SK-N-SH treated with all-trans-retinoic acid at 6 μM for 48 hours (cell line): ENCODE results near the gene RTN4RL1.

ENCODE experiments used
- BACH2 ChIP-seq: fragments of 250-450 bp; sonication (Bioruptor Pico); IDR thresholded peaks from 2 replicates; pipeline ENCODE4 v1.9.0; 2021; ENCODE audit warnings: mild to moderate bottlenecking, borderline replicate concordance
- CSDC2 ChIP-seq: fragments of 250-450 bp; sonication (Bioruptor Pico); IDR thresholded peaks from 2 replicates; pipeline ENCODE4 v1.5.0; 2020; ENCODE audit warnings: mild to moderate bottlenecking, moderate library complexity
- GLIS3 ChIP-seq: fragments of 250-450 bp; sonication (Bioruptor Pico); IDR thresholded peaks from 2 replicates; pipeline ENCODE4 v1.5.0; 2020; ENCODE audit warnings: mild to moderate bottlenecking, moderate library complexity
- OSR1 ChIP-seq: fragments of 250-450 bp; sonication (Bioruptor Pico); IDR thresholded peaks from 2 replicates; pipeline ENCODE4 v1.8.0; 2022; ENCODE audit warnings: moderate library complexity, mild to moderate bottlenecking, inconsistent platforms
- POU6F1 ChIP-seq: fragments of 250-450 bp; sonication (Bioruptor Pico); IDR thresholded peaks from 2 replicates; pipeline ENCODE4 v1.8.0; 2021; ENCODE audit warnings: low read depth, mild to moderate bottlenecking, moderate library complexity, borderline replicate concordance
- RARB ChIP-seq: fragments of 250-450 bp; sonication (Bioruptor Pico); IDR thresholded peaks from 2 replicates; pipeline ENCODE4 v1.8.0; 2021; ENCODE audit warnings: mild to moderate bottlenecking, moderate library complexity
- TCF4 ChIP-seq: fragments of 250-450 bp; sonication (Bioruptor Pico); IDR thresholded peaks from 2 replicates; pipeline ENCODE4 v1.8.0; 2021; ENCODE audit warnings: mild to moderate bottlenecking, moderate library complexity, borderline replicate concordance
- ZFP3 ChIP-seq: fragments of 250-450 bp; sonication (Bioruptor Pico); IDR thresholded peaks from 2 replicates; pipeline ENCODE4 v1.5.0; 2020; ENCODE audit warnings: mild to moderate bottlenecking, moderate library complexity
- TF ChIP-seq, protein P1 (sequence below): fragments of 250-450 bp; sonication (Bioruptor Pico); IDR thresholded peaks from 2 replicates; pipeline ENCODE4 v1.8.0; 2020; ENCODE audit warnings: mild to moderate bottlenecking, moderate library complexity, borderline replicate concordance

GRCh38 chr17:1967213-1967612 is 57.9 kb downstream of the RTN4RL1 start:
- TF ChIP-seq CSDC2 (CRISPR knock-in tag) (no peak), RARB (CRISPR knock-in tag) (no peak), BACH2 (CRISPR knock-in tag) (no peak), TCF4 (CRISPR knock-in tag) (no peak), POU6F1 (no peak), ZFP3 (no peak), OSR1 (no peak), GLIS3 (no peak)
- TF ChIP-seq, protein P1, sequence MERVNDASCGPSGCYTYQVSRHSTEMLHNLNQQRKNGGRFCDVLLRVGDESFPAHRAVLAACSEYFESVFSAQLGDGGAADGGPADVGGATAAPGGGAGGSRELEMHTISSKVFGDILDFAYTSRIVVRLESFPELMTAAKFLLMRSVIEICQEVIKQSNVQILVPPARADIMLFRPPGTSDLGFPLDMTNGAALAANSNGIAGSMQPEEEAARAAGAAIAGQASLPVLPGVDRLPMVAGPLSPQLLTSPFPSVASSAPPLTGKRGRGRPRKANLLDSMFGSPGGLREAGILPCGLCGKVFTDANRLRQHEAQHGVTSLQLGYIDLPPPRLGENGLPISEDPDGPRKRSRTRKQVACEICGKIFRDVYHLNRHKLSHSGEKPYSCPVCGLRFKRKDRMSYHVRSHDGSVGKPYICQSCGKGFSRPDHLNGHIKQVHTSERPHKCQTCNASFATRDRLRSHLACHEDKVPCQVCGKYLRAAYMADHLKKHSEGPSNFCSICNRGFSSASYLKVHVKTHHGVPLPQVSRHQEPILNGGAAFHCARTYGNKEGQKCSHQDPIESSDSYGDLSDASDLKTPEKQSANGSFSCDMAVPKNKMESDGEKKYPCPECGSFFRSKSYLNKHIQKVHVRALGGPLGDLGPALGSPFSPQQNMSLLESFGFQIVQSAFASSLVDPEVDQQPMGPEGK (CRISPR knock-in tag) = no peak
